Loucy (cell line): Measurements from ENCODE around the gene ELF5.

Experiments
- H2AFZ ChIP-seq: fragments of 200-600 bp; sonication (generic); 2 replicates; pipeline ENCODE4 v1.6.0; 2016; ENCODE audit warnings: antibody characterized with exemption, mild to moderate bottlenecking, low read length, moderate library complexity
- H3F3A ChIP-seq: fragments of 200-600 bp; 2 replicates; pipeline ENCODE4 v1.6.0; 2016; ENCODE audit warnings: antibody characterized with exemption, low read depth, mild to moderate bottlenecking
- H3K27me3 ChIP-seq: fragments of 200-600 bp; sonication (generic); 2 replicates; pipeline ENCODE4 v1.6.1; 2014; ENCODE audit warnings: low read length, mild to moderate bottlenecking; ENCODE audit not compliant: insufficient read depth, poor library complexity, severe bottlenecking
- H3K36me3 ChIP-seq: fragments of 200-600 bp; sonication (generic); 2 replicates; pipeline ENCODE4 v1.6.1; 2016; ENCODE audit warnings: low read length; ENCODE audit not compliant: insufficient read depth
- H3K4me1 ChIP-seq: fragments of 200-600 bp; sonication (generic); 2 replicates; pipeline ENCODE4 v1.5.1; 2014; ENCODE audit warnings: low read length, mild to moderate bottlenecking; ENCODE audit not compliant: insufficient read depth, poor library complexity, severe bottlenecking
- H3K4me2 ChIP-seq: fragments of 200-600 bp; sonication (generic); 2 replicates; pipeline ENCODE4 v1.6.0; 2014; ENCODE audit warnings: antibody characterized with exemption, low read length, low read depth, mild to moderate bottlenecking; ENCODE audit not compliant: poor library complexity, severe bottlenecking
- H3K4me3 ChIP-seq: fragments of 200-600 bp; sonication (generic); 2 replicates; pipeline ENCODE4 v1.5.1; 2014; ENCODE audit warnings: low read length, mild to moderate bottlenecking, mixed read lengths; ENCODE audit not compliant: poor library complexity, severe bottlenecking
- H3K79me2 ChIP-seq: fragments of 200-600 bp; sonication (generic); 2 replicates; pipeline ENCODE4 v1.6.1; 2014; ENCODE audit warnings: low read length; ENCODE audit not compliant: insufficient read depth
- H3K9ac ChIP-seq: fragments of 200-600 bp; sonication (generic); 2 replicates; pipeline ENCODE4 v1.6.0; 2014; ENCODE audit warnings: mild to moderate bottlenecking, low read depth, low read length, moderate library complexity; ENCODE audit not compliant: poor library complexity, severe bottlenecking
- H3K9me2 ChIP-seq: fragments of 200-600 bp; sonication (generic); replicated peaks from 2 replicates; pipeline ENCODE4 v1.6.1; 2016; ENCODE audit warnings: low read depth, low read length, mixed read lengths
- H3K9me3 ChIP-seq: fragments of 200-600 bp; sonication (generic); 2 replicates; pipeline ENCODE4 v1.6.1; 2014; ENCODE audit warnings: mild to moderate bottlenecking, antibody characterized with exemption, low read length, low read depth; ENCODE audit not compliant: insufficient read depth
- H4K20me1 ChIP-seq: fragments of 200-600 bp; sonication (generic); 2 replicates; pipeline ENCODE4 v1.6.0; 2014; ENCODE audit warnings: antibody characterized with exemption, low read length, mild to moderate bottlenecking; ENCODE audit not compliant: insufficient read depth, poor library complexity, severe bottlenecking
- CTCF ChIP-seq: fragments of 200-600 bp; sonication (generic); conservative IDR thresholded peaks from 2 replicates; pipeline ENCODE4 v1.5.1; 2014; ENCODE audit warnings: mild to moderate bottlenecking, antibody characterized with exemption, low read length
- EZH2phosphoT487 ChIP-seq: fragments of 200-600 bp; IDR thresholded peaks from 2 replicates; pipeline ENCODE4 v1.6.1; 2018; ENCODE audit warnings: antibody characterized with exemption, mild to moderate bottlenecking, moderate library complexity, borderline replicate concordance

ELF5 gene

GRCh38 chr11:34536056-34536455 is 22.5 kb upstream of the ELF5 start:
- Histone ChIP-seq H3K36me3 (no peaks in the 10 kb centered on the region), H3K9me2 (no peaks in the 10 kb centered on the region), H3K4me3 (no peak overlapping the region), H3F3A (no peaks in the 10 kb centered on the region), H3K4me1 (no peaks in the 10 kb centered on the region), H3K79me2 (no peaks in the 10 kb centered on the region), H4K20me1 (no peaks in the 10 kb centered on the region), H3K9me3 (no peaks in the 10 kb centered on the region), H2AFZ (no peak overlapping the region), H3K4me2 (no peak overlapping the region), H3K27me3 (no peaks in the 10 kb centered on the region), H3K9ac (no peak overlapping the region)
- TF ChIP-seq CTCF, result no peak

- no peak overlapping the region for H3K4me2 ChIP-seq
- H3K36me3 ChIP-seq, result no peaks in the 10 kb centered on the region
- no peak for TF ChIP-seq EZH2phosphoT487
- no peak for TF ChIP-seq CTCF
- H3K4me1 ChIP-seq, result no peaks in the 10 kb centered on the region
- no peak overlapping the region for H2AFZ ChIP-seq
- no peaks in the 10 kb centered on the region for H4K20me1 ChIP-seq
- H3K4me3 ChIP-seq, result no peak overlapping the region
- no peaks in the 10 kb centered on the region for H3K9me3 ChIP-seq
- no peaks in the 10 kb centered on the region for H3K27me3 ChIP-seq
- no peaks in the 10 kb centered on the region for H3F3A ChIP-seq
- no peaks in the 10 kb centered on the region for H3K79me2 ChIP-seq
- H3K9ac ChIP-seq, result no peak overlapping the region
- H3K9me2 ChIP-seq, result no peaks in the 10 kb centered on the region
Measured at GRCh38 chr11:34534826-34535225, 21.2 kb upstream of the ELF5 start.

GRCh38 chr11:34531663-34532062 is 18.1 kb upstream of the ELF5 start:
- Histone ChIP-seq H3K27me3 (no peaks in the 10 kb centered on the region), H3K4me1 (no peaks in the 10 kb centered on the region), H3K9ac (no peak overlapping the region), H3K9me2 (no peaks in the 10 kb centered on the region), H4K20me1 (no peaks in the 10 kb centered on the region), H3K9me3 (no peaks in the 10 kb centered on the region), H3K4me2 (no peak overlapping the region), H3K36me3 (no peaks in the 10 kb centered on the region), H2AFZ (no peak overlapping the region), H3K4me3 (no peak overlapping the region), H3F3A (no peaks in the 10 kb centered on the region), H3K79me2 (no peaks in the 10 kb centered on the region)
- TF ChIP-seq EZH2phosphoT487 (no peak), CTCF (no peak)
